Measurements from ENCODE around the gene DPF3. TPM values are rescaled to one million over a fixed set of nuclear protein-coding genes. Genes with fewer than 3 reads are reported as not detected.

Gene DPF3
- total and polyA plus RNA-seq, 2 of the 13 experiments (the other 11 are each of a cell fraction or from before 2014, with no cell fraction given) = 0.09 to 0.60 TPM

GRCh38 chr14:72595152-72595862 is 298.6 kb downstream of the DPF3 start:
- Histone ChIP-seq H3K9me3 (ENCODE audit: low read length) (no peaks in the 10 kb centered on the region), H3K79me2 (ENCODE audit: insufficient read depth, low read length) (no peaks in the 10 kb centered on the region), H3K4me3 (replicated peaks in 1 of 3; ENCODE audit: insufficient read depth in 1 of 3, low read depth in 2 of 3, low read length in 3 of 3) (no peak overlapping the region), H3K4me2 (ENCODE audit: low read depth, low read length) (no peak overlapping the region), H4K20me1 (ENCODE audit: insufficient read depth, low read length) (no peaks in the 10 kb centered on the region), H3K9ac (ENCODE audit: insufficient read depth, low read depth, low read length) (no peak overlapping the region), H2AFZ (ENCODE audit: low read length) (no peak overlapping the region), H3K4me1 (ENCODE audit: insufficient read depth, low read length) (no peaks in the 10 kb centered on the region), H3K36me3 (replicated peaks in 1 of 2; ENCODE audit: control insufficient read depth in 1 of 2, insufficient read depth in 2 of 2, low read length in 2 of 2) (no peaks in the 10 kb centered on the region), H3K27ac (ENCODE audit: extremely low read length, insufficient read depth, low read length) (no peak overlapping the region), H3K27me3 (ENCODE audit: control insufficient read depth in 1 of 2, insufficient read depth in 2 of 2, low read length in 2 of 2) (peaks cover 0 to 24% of the 10 kb centered on the region in 2 experiments; a peak in 2 of 5 replicates)
- ATAC-seq (no peak), FAIRE-seq (no peak), DNase-seq (ENCODE audit: low spot score) (no peak)
- in situ Hi-C loops (cut with HindIII; ENCODE audit: extremely low pct_ligation_motif_present, low pct_unique_long_range_greater_than_20kb) (no loop called here), intact Hi-C loops (cut with micrococcal nuclease; ENCODE audit: unreplicated experiment) (no loop called here)
- WGBS (ENCODE audit: low lambda C conversion rate) = 28% methylated on average over 8 of the region's 8 CpGs
- TF ChIP-seq MAFK (conservative IDR thresholded peaks at IDR 0.05 in 1 of 2, IDR thresholded peaks at IDR 0.05 in 1 of 2; ENCODE audit: low read length in 2 of 2) (0 out of 4 replicates have a peak, but pooled peaks of 1 of the 2 experiments have one; percentile 2), ZNF446 (CRISPR knock-in tag; IDR thresholded peaks at IDR 0.05) (no peak), KLF13 (CRISPR knock-in tag; IDR thresholded peaks at IDR 0.05) (no peak)
- POLR2A ChIA-PET = no interaction called here
- CTCF ChIA-PET (ENCODE audit: low intra/inter-chr PET ratio, low total read pairs) = no interaction called here
- BruUV-seq (replicated peaks) = no TSS peak

GRCh38 chr14:72594099-72594901 is 299.6 kb downstream of the DPF3 start:
- no peaks in the 10 kb centered on the region for H3K9me3 ChIP-seq (ENCODE audit: low read length)
- H2AFZ ChIP-seq (ENCODE audit: low read length) = no peak overlapping the region
- no peak overlapping the region for H3K4me2 ChIP-seq (ENCODE audit: low read depth, low read length)
- BruUV-seq (replicated peaks) = no TSS peak
- no peak for DNase-seq (ENCODE audit: low spot score)
- H3K4me3 ChIP-seq (replicated peaks in 1 of 3; ENCODE audit: insufficient read depth in 1 of 3, low read depth in 2 of 3, low read length in 3 of 3) = no peak overlapping the region
- no peak for ATAC-seq
- no peak for FAIRE-seq
- H3K79me2 ChIP-seq (ENCODE audit: insufficient read depth, low read length) = no peaks in the 10 kb centered on the region
- POLR2A ChIA-PET = no interaction called here
- no peaks in the 10 kb centered on the region for H3K4me1 ChIP-seq (ENCODE audit: insufficient read depth, low read length)
- no peaks in the 10 kb centered on the region for H4K20me1 ChIP-seq (ENCODE audit: insufficient read depth, low read length)
- in situ Hi-C loops (cut with HindIII; ENCODE audit: extremely low pct_ligation_motif_present, low pct_unique_long_range_greater_than_20kb) (no loop called here), intact Hi-C loops (cut with micrococcal nuclease; ENCODE audit: unreplicated experiment) (no loop called here)
- WGBS (ENCODE audit: low lambda C conversion rate) = 50% methylated on average over 14 of the region's 14 CpGs
- H3K9ac ChIP-seq (ENCODE audit: insufficient read depth, low read depth, low read length) = no peak overlapping the region
- H3K36me3 ChIP-seq (replicated peaks in 1 of 2; ENCODE audit: control insufficient read depth in 1 of 2, insufficient read depth in 2 of 2, low read length in 2 of 2) = no peaks in the 10 kb centered on the region
- no peak overlapping the region for H3K27ac ChIP-seq (ENCODE audit: extremely low read length, insufficient read depth, low read length)
- peaks cover 0 to 18% of the 10 kb centered on the region in 2 experiments; a peak in 2 of 5 replicates for H3K27me3 ChIP-seq (ENCODE audit: control insufficient read depth in 1 of 2, insufficient read depth in 2 of 2, low read length in 2 of 2)
- CTCF ChIA-PET (ENCODE audit: low intra/inter-chr PET ratio, low total read pairs) = no interaction called here
- no peak for TF ChIP-seq IKZF5 (CRISPR knock-in tag; IDR thresholded peaks at IDR 0.05)
- TF ChIP-seq HMGA1 (CRISPR knock-in tag; conservative IDR thresholded peaks at IDR 0.05) = no peak
- no peak for TF ChIP-seq HINFP (CRISPR knock-in tag; IDR thresholded peaks at IDR 0.05; ENCODE audit: low read depth)
- TF ChIP-seq ZNF563 (CRISPR knock-in tag; IDR thresholded peaks at IDR 0.05) = no peak
- TF ChIP-seq SMYD3 (CRISPR knock-in tag; IDR thresholded peaks at IDR 0.05) = no peak
- TF ChIP-seq ETV6 (CRISPR knock-in tag; conservative IDR thresholded peaks at IDR 0.05) = no peak
